Trophoblast cell (in vitro differentiated cells and primary cell): ENCODE measurements around the gene POT1.

Experiments
- DNase-seq, 2 donors: peaks; one replicate each; pipeline ENCODE4 v3.0.0-alpha.2; 2016
- H2AFZ ChIP-seq: 2 replicates; pipeline ENCODE4 v1.6.1; 2013; ENCODE audit warnings: low read length, moderate library complexity, mild to moderate bottlenecking; ENCODE audit not compliant: insufficient read depth, poor library complexity
- H2AK5ac ChIP-seq: 2 replicates; pipeline ENCODE4 v1.6.1; 2013; ENCODE audit warnings: mild to moderate bottlenecking, low read length
- H2BK120ac ChIP-seq: 2 replicates; pipeline ENCODE4 v1.6.1; 2013; ENCODE audit warnings: low read length, mild to moderate bottlenecking, moderate library complexity; ENCODE audit not compliant: insufficient read depth, poor library complexity
- H2BK12ac ChIP-seq: 2 replicates; pipeline ENCODE4 v1.6.1; 2013; ENCODE audit warnings: mild to moderate bottlenecking, low read length, moderate library complexity
- H2BK5ac ChIP-seq: 2 replicates; pipeline ENCODE4 v1.6.1; 2013; ENCODE audit warnings: low read length, low read depth, moderate library complexity, mild to moderate bottlenecking; ENCODE audit not compliant: poor library complexity
- H3K14ac ChIP-seq: 2 replicates; pipeline ENCODE4 v1.6.1; 2013; ENCODE audit warnings: mild to moderate bottlenecking, low read length
- H3K18ac ChIP-seq: 2 replicates; pipeline ENCODE4 v1.6.1; 2013; ENCODE audit warnings: mild to moderate bottlenecking, low read length
- H3K23ac ChIP-seq: 2 replicates; pipeline ENCODE4 v1.6.1; 2013; ENCODE audit warnings: low read length
- H3K27ac ChIP-seq: 2 replicates; pipeline ENCODE4 v1.5.1; 2013; ENCODE audit warnings: low read depth, mild to moderate bottlenecking, inconsistent platforms, low read length, moderate library complexity
- H3K27me3 ChIP-seq: 2 replicates; pipeline ENCODE4 v1.6.1; 2013; ENCODE audit warnings: inconsistent platforms, mild to moderate bottlenecking, low read length, moderate library complexity; ENCODE audit not compliant: insufficient read depth
- H3K36me3 ChIP-seq, 2 experiments: 1 replicate in 1 of 2; 2 replicates in 1 of 2; pipeline ENCODE4 v1.6.1; 2013; ENCODE audit warnings: low read length in 2 of 2, mild to moderate bottlenecking in 2 of 2, moderate library complexity in 1 of 2; ENCODE audit not compliant: insufficient read depth in 2 of 2, control insufficient read depth in 1 of 2
- H3K4ac ChIP-seq: 2 replicates; pipeline ENCODE4 v1.6.1; 2013; ENCODE audit warnings: low read depth, mild to moderate bottlenecking, low read length, moderate library complexity
- H3K4me1 ChIP-seq, 2 experiments: 1 replicate in 1 of 2; 2 replicates in 1 of 2; pipeline ENCODE4 v1.6.1; 2013; ENCODE audit warnings: low read length in 2 of 2, mild to moderate bottlenecking in 2 of 2, moderate library complexity in 1 of 2; ENCODE audit not compliant: insufficient read depth in 2 of 2, control insufficient read depth in 1 of 2
- H3K4me2 ChIP-seq: 2 replicates; pipeline ENCODE4 v1.6.1; 2013; ENCODE audit warnings: inconsistent platforms, mild to moderate bottlenecking, low read length, moderate library complexity
- H3K4me3 ChIP-seq: 2 replicates; pipeline ENCODE4 v1.5.1; 2013; ENCODE audit warnings: mild to moderate bottlenecking, low read depth, low read length, inconsistent platforms
- H3K79me1 ChIP-seq: one replicate; pipeline ENCODE4 v1.6.1; 2013; ENCODE audit warnings: low read length
- H3K79me2 ChIP-seq: 2 replicates; pipeline ENCODE4 v1.6.1; 2013; ENCODE audit warnings: low read length, mild to moderate bottlenecking; ENCODE audit not compliant: control insufficient read depth, insufficient read depth, poor library complexity
- H3K9ac ChIP-seq: 2 replicates; pipeline ENCODE4 v1.6.1; 2013; ENCODE audit warnings: mild to moderate bottlenecking, low read length
- H3K9me3 ChIP-seq: 2 replicates; pipeline ENCODE4 v1.6.1; 2013; ENCODE audit warnings: low read depth, mild to moderate bottlenecking, control low read depth, inconsistent platforms, low read length; ENCODE audit not compliant: insufficient read depth
- H4K12ac ChIP-seq: 2 replicates; pipeline ENCODE4 v1.6.1; 2013; ENCODE audit warnings: low read depth, mild to moderate bottlenecking, low read length, moderate library complexity
- H4K8ac ChIP-seq: 2 replicates; pipeline ENCODE4 v1.6.1; 2013; ENCODE audit warnings: low read depth, mild to moderate bottlenecking, low read length, moderate library complexity
- H4K91ac ChIP-seq: one replicate; pipeline ENCODE4 v1.6.1; 2013; ENCODE audit warnings: low read depth, mild to moderate bottlenecking, low read length, moderate library complexity
- WGBS: extraction: QIAGEN DNeasy Blood & Tissue Kit; methylation state at CpG from one replicate; pipeline ENCODE4 v1.1.7; 2013; ENCODE audit warnings: missing lambda C conversion rate; ENCODE audit not compliant: insufficient read length, insufficient coverage; ENCODE audit errors: extremely low coverage; 5-methylcytosine and 5-hydroxymethylcytosine counted together

Gene POT1

GRCh38 chr7:124785994-124786393 lies 143.6 kb downstream of the POT1 start:
- Histone ChIP-seq H3K36me3 (no peaks in the 10 kb centered on the region), H3K27me3 (no peaks in the 10 kb centered on the region), H2BK12ac (peak overlapping the region; percentile 8), H4K91ac (no peak overlapping the region), H2BK5ac (no peak overlapping the region), H2BK120ac (peak overlapping the region; percentile 25), H3K18ac (no peak overlapping the region), H3K4me3 (no peak overlapping the region), H3K27ac (no peak overlapping the region), H2AFZ (no peak overlapping the region), H3K4ac (no peak overlapping the region), H3K4me1 (peaks cover 11 to 13% of the 10 kb centered on the region in 2 experiments), H3K4me2 (no peak overlapping the region), H3K9ac (no peak overlapping the region), H2AK5ac (no peak overlapping the region), H3K23ac (no peak overlapping the region), H3K79me2 (peaks cover 4% of the 10 kb centered on the region), H4K12ac (no peak overlapping the region), H3K14ac (no peak overlapping the region), H3K79me1 (peaks cover 17% of the 10 kb centered on the region), H4K8ac (no peak overlapping the region), H3K9me3 (no peaks in the 10 kb centered on the region)
- DNase-seq = no peak
- no CpG with 5 or more reads among the region's 6 CpGs for WGBS

GRCh38 chr7:124784879-124785818 lies 144.5 kb downstream of the POT1 start:
- H3K9me3 ChIP-seq = no peaks in the 10 kb centered on the region
- no peak overlapping the region for H3K9ac ChIP-seq
- H3K27me3 ChIP-seq = no peaks in the 10 kb centered on the region
- no peak overlapping the region for H4K8ac ChIP-seq
- no peak overlapping the region for H3K18ac ChIP-seq
- H3K4me3 ChIP-seq = no peak overlapping the region
- H2AFZ ChIP-seq = no peak overlapping the region
- peaks cover 6 to 8% of the 10 kb centered on the region in 2 experiments for H3K4me1 ChIP-seq
- no peak overlapping the region for H3K4ac ChIP-seq
- no CpG with 5 or more reads among the region's 9 CpGs for WGBS
- no peak overlapping the region for H3K4me2 ChIP-seq
- no peak overlapping the region for H3K14ac ChIP-seq
- no peak overlapping the region for H4K12ac ChIP-seq
- H3K79me2 ChIP-seq = no peaks in the 10 kb centered on the region
- H3K79me1 ChIP-seq = peaks cover 12% of the 10 kb centered on the region
- no peak overlapping the region for H2BK12ac ChIP-seq
- H2BK120ac ChIP-seq = no peak overlapping the region
- H4K91ac ChIP-seq = no peak overlapping the region
- peak; percentile 21 to 80 for DNase-seq
- H3K36me3 ChIP-seq = no peaks in the 10 kb centered on the region
- H3K23ac ChIP-seq = no peak overlapping the region
- no peak overlapping the region for H2BK5ac ChIP-seq
- H2AK5ac ChIP-seq = no peak overlapping the region
- H3K27ac ChIP-seq = no peak overlapping the region

GRCh38 chr7:124783271-124783670 lies 146.4 kb downstream of the POT1 start:
- Histone ChIP-seq H2BK5ac (no peak overlapping the region), H3K14ac (no peak overlapping the region), H2BK120ac (peak overlapping the region; percentile 80)

GRCh38 chr7:124781907-124782734 lies 147.5 kb downstream of the POT1 start:
- no CpG with 5 or more reads among the region's 12 CpGs for WGBS

More at GRCh38 chr7:124783271-124783670, 146.4 kb downstream of the POT1 start:
- 100% methylated on average over 2 of the region's 5 CpGs for WGBS
- Histone ChIP-seq H4K8ac (peak overlapping the region; percentile 19), H3K27me3 (no peaks in the 10 kb centered on the region), H2AFZ (no peak overlapping the region), H3K18ac (no peak overlapping the region), H4K12ac (no peak overlapping the region), H4K91ac (no peak overlapping the region), H3K4me2 (no peak overlapping the region), H3K79me1 (peaks cover 9% of the 10 kb centered on the region), H2BK12ac (peak overlapping the region; percentile 91), H3K4me3 (no peak overlapping the region), H3K9me3 (no peaks in the 10 kb centered on the region), H3K4ac (no peak overlapping the region), H3K9ac (no peak overlapping the region), H3K36me3 (no peaks in the 10 kb centered on the region), H3K4me1 (peaks cover 6 to 8% of the 10 kb centered on the region in 2 experiments), H3K23ac (no peak overlapping the region), H3K27ac (no peak overlapping the region), H3K79me2 (no peaks in the 10 kb centered on the region), H2AK5ac (no peak overlapping the region)
- DNase-seq = no peak

More at GRCh38 chr7:124781907-124782734, 147.5 kb downstream of the POT1 start:
- H3K36me3 ChIP-seq = no peaks in the 10 kb centered on the region
- H2AFZ ChIP-seq = peak overlapping the region; percentile 10
- H4K91ac ChIP-seq = peak overlapping the region; percentile 70
- no peaks in the 10 kb centered on the region for H3K79me2 ChIP-seq
- H3K18ac ChIP-seq = no peak overlapping the region
- no peak for DNase-seq
- no peak overlapping the region for H3K23ac ChIP-seq
- H2AK5ac ChIP-seq = peak overlapping the region; percentile 76
- H3K4me2 ChIP-seq = no peak overlapping the region
- H3K27me3 ChIP-seq = no peaks in the 10 kb centered on the region
- H3K79me1 ChIP-seq = peaks cover 10% of the 10 kb centered on the region
- H3K27ac ChIP-seq = peak overlapping the region; percentile 44
- H4K8ac ChIP-seq = peak overlapping the region; percentile 76
- H4K12ac ChIP-seq = peak overlapping the region; percentile 64
- H3K9me3 ChIP-seq = no peaks in the 10 kb centered on the region
- peak overlapping the region; percentile 32 for H2BK12ac ChIP-seq
- H3K14ac ChIP-seq = peak overlapping the region; percentile 60
- no peak overlapping the region for H3K4me3 ChIP-seq
- H3K4ac ChIP-seq = peak overlapping the region; percentile 19
- peak overlapping the region; percentile 44 for H2BK120ac ChIP-seq
- H3K4me1 ChIP-seq = peaks cover 6 to 8% of the 10 kb centered on the region in 2 experiments
- no peak overlapping the region for H3K9ac ChIP-seq
- H2BK5ac ChIP-seq = peak overlapping the region; percentile 51
